Measurements from ENCODE around the gene MED13L. TPM values are rescaled to one million over a fixed set of nuclear protein-coding genes. Genes with fewer than 3 reads are reported as not detected.

MED13L gene
- total RNA-seq, 1 donor from 2014 or later = 179 TPM

DNA sequence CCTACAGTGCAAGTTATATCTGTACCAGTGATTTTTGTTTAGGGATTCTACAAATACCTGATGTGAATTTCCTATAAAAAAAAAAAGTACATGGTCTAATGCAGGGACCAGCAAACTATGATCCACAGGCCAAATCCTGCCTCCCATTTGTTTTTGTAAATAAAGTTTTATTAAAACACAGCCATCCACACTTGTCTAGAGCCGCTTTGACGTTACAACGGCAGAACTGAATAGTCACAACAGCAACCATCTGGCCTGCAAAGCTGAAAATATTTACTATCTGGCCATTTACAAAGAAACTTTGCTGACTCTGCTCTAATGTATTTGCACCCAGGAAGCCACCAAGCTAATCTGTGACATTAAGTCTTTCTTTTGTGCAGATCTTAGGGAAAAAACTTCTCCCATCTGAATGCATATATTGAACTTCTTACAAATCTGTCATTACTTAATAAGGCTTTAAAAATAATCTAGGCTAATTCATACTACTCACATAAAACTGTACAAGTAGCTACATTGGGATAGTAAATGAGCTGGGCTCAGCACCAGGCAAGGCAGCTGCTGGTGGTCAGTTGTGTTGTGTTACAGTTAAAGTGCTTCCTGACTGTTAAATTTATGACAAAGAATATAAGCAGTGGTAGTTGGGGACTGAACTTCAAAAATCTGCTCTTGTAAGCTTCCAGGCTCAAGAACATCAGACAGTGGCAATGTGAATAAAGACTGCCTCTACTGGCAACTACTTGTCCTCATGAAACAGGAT is 303.3 kb downstream of the MED13L start:
- Histone ChIP-seq H3K27me3 (ENCODE audit: control insufficient read depth in 3 of 3, insufficient read depth in 3 of 3, low read length in 3 of 3) (no peaks in the 10 kb centered on the region), H3K27ac (ENCODE audit: low read depth, low read length) (no peak overlapping the region), H3K4me3 (ENCODE audit: low read length in 3 of 3) (no peak overlapping the region), H3K9me3 (ENCODE audit: control insufficient read depth in 3 of 3, low read length in 3 of 3) (no peaks in the 10 kb centered on the region), H3K36me3 (ENCODE audit: control insufficient read depth in 3 of 3, insufficient read depth in 3 of 3, low read length in 3 of 3) (peaks cover 17 to 44% (median 39%) of the 10 kb centered on the region in 3 donors), H3K4me1 (ENCODE audit: control insufficient read depth in 3 of 3, insufficient read depth in 3 of 3, low read length in 3 of 3) (no peaks in the 10 kb centered on the region), H3K9ac (ENCODE audit: low read depth in 1 of 3, low read length in 3 of 3) (no peak overlapping the region)

- no peak overlapping the region for H3K9ac ChIP-seq (ENCODE audit: low read depth in 1 of 3, low read length in 3 of 3)
- H3K36me3 ChIP-seq (ENCODE audit: control insufficient read depth in 3 of 3, insufficient read depth in 3 of 3, low read length in 3 of 3) = peaks cover 20 to 55% (median 50%) of the 10 kb centered on the region in 3 donors
- H3K4me3 ChIP-seq (ENCODE audit: low read length in 3 of 3) = no peak overlapping the region
- H3K4me1 ChIP-seq (ENCODE audit: control insufficient read depth in 3 of 3, insufficient read depth in 3 of 3, low read length in 3 of 3) = no peaks in the 10 kb centered on the region
- H3K27me3 ChIP-seq (ENCODE audit: control insufficient read depth in 3 of 3, insufficient read depth in 3 of 3, low read length in 3 of 3) = no peaks in the 10 kb centered on the region
- no peak overlapping the region for H3K27ac ChIP-seq (ENCODE audit: low read depth, low read length)
- no peaks in the 10 kb centered on the region for H3K9me3 ChIP-seq (ENCODE audit: control insufficient read depth in 3 of 3, low read length in 3 of 3)
Observed at GRCh38 chr12:115973066-115973465, 304.4 kb downstream of the MED13L start.

DNA sequence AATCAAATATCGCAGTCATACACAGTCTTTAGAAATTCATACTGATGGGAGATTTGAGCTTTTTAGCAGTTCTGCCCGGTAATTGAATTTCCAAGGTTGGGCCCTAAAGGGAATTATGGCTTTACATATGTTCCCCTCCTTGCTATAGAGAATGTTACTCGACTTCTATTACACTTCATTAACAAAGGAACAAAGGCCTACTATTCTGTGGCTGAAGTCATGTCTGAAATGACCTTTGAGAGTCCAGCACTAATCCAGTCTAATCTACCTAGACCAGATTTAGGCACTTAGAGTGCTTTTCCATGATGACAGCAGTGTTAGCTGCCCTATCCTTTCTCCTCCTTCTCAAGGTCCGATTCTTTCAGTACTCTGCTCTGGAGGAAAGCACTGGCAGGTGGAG is 305.3 kb downstream of the MED13L start:
- Histone ChIP-seq H3K27me3 (ENCODE audit: control insufficient read depth in 3 of 3, insufficient read depth in 3 of 3, low read length in 3 of 3) (no peaks in the 10 kb centered on the region), H3K4me3 (ENCODE audit: low read length in 3 of 3) (no peak overlapping the region), H3K36me3 (ENCODE audit: control insufficient read depth in 3 of 3, insufficient read depth in 3 of 3, low read length in 3 of 3) (peaks cover 26 to 58% (median 57%) of the 10 kb centered on the region in 3 donors), H3K9me3 (ENCODE audit: control insufficient read depth in 3 of 3, low read length in 3 of 3) (no peaks in the 10 kb centered on the region), H3K4me1 (ENCODE audit: control insufficient read depth in 3 of 3, insufficient read depth in 3 of 3, low read length in 3 of 3) (no peaks in the 10 kb centered on the region), H3K27ac (ENCODE audit: low read depth, low read length) (no peak overlapping the region), H3K9ac (ENCODE audit: low read depth in 1 of 3, low read length in 3 of 3) (no peak overlapping the region)

GRCh38 chr12:115968211-115968610 is 309.3 kb downstream of the MED13L start:
- Histone ChIP-seq H3K36me3 (ENCODE audit: control insufficient read depth in 3 of 3, insufficient read depth in 3 of 3, low read length in 3 of 3) (peaks cover 32 to 73% (median 71%) of the 10 kb centered on the region in 3 donors), H3K27ac (ENCODE audit: low read depth, low read length) (no peak overlapping the region)

GRCh38 chr12:115966376-115966775 is 311.1 kb downstream of the MED13L start:
- Histone ChIP-seq H3K4me3 (ENCODE audit: low read length in 3 of 3) (no peak overlapping the region), H3K4me1 (ENCODE audit: control insufficient read depth in 3 of 3, insufficient read depth in 3 of 3, low read length in 3 of 3) (no peaks in the 10 kb centered on the region), H3K36me3 (ENCODE audit: control insufficient read depth in 3 of 3, insufficient read depth in 3 of 3, low read length in 3 of 3) (peaks cover 32 to 70% (median 69%) of the 10 kb centered on the region in 3 donors), H3K27ac (ENCODE audit: low read depth, low read length) (no peak overlapping the region), H3K27me3 (ENCODE audit: control insufficient read depth in 3 of 3, insufficient read depth in 3 of 3, low read length in 3 of 3) (no peaks in the 10 kb centered on the region), H3K9ac (ENCODE audit: low read depth in 1 of 3, low read length in 3 of 3) (no peak overlapping the region), H3K9me3 (ENCODE audit: control insufficient read depth in 3 of 3, low read length in 3 of 3) (no peaks in the 10 kb centered on the region)

More at GRCh38 chr12:115968211-115968610, 309.3 kb downstream of the MED13L start:
- Histone ChIP-seq H3K4me3 (ENCODE audit: low read length in 3 of 3) (no peak overlapping the region), H3K9ac (ENCODE audit: low read depth in 1 of 3, low read length in 3 of 3) (no peak overlapping the region), H3K9me3 (ENCODE audit: control insufficient read depth in 3 of 3, low read length in 3 of 3) (no peaks in the 10 kb centered on the region), H3K4me1 (ENCODE audit: control insufficient read depth in 3 of 3, insufficient read depth in 3 of 3, low read length in 3 of 3) (no peaks in the 10 kb centered on the region), H3K27me3 (ENCODE audit: control insufficient read depth in 3 of 3, insufficient read depth in 3 of 3, low read length in 3 of 3) (no peaks in the 10 kb centered on the region)

DNA sequence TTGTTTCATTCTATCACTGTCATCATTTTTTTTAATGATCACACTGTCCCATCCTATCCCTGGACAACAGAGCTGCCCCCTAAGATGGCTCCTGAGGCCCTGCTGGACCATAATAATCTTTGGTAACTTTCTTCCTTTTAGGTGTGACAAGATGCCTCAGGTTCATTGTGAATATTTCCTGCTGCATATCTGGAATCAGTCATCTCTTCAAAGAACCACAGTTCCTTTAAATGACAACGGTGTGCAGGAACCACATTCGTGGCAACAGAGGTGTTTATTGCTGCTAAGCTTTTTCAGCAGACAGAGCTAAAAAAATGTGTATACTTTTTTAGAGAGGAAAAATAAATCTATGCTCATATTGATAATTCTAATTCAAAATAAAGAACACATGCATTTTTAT is 312.9 kb downstream of the MED13L start:
- Histone ChIP-seq H3K27ac (ENCODE audit: low read depth, low read length) (no peak overlapping the region), H3K4me3 (ENCODE audit: low read length in 3 of 3) (no peak overlapping the region), H3K9ac (ENCODE audit: low read depth in 1 of 3, low read length in 3 of 3) (no peak overlapping the region), H3K9me3 (ENCODE audit: control insufficient read depth in 3 of 3, low read length in 3 of 3) (no peaks in the 10 kb centered on the region), H3K27me3 (ENCODE audit: control insufficient read depth in 3 of 3, insufficient read depth in 3 of 3, low read length in 3 of 3) (no peaks in the 10 kb centered on the region), H3K4me1 (ENCODE audit: control insufficient read depth in 3 of 3, insufficient read depth in 3 of 3, low read length in 3 of 3) (no peaks in the 10 kb centered on the region), H3K36me3 (ENCODE audit: control insufficient read depth in 3 of 3, insufficient read depth in 3 of 3, low read length in 3 of 3) (peaks cover 42 to 75% (median 68%) of the 10 kb centered on the region in 3 donors)

GRCh38 chr12:115964214-115964613 is 313.3 kb downstream of the MED13L start:
- no peak overlapping the region for H3K27ac ChIP-seq (ENCODE audit: low read depth, low read length)
- no peaks in the 10 kb centered on the region for H3K27me3 ChIP-seq (ENCODE audit: control insufficient read depth in 3 of 3, insufficient read depth in 3 of 3, low read length in 3 of 3)
- no peaks in the 10 kb centered on the region for H3K4me1 ChIP-seq (ENCODE audit: control insufficient read depth in 3 of 3, insufficient read depth in 3 of 3, low read length in 3 of 3)
- no peaks in the 10 kb centered on the region for H3K9me3 ChIP-seq (ENCODE audit: control insufficient read depth in 3 of 3, low read length in 3 of 3)
- H3K4me3 ChIP-seq (ENCODE audit: low read length in 3 of 3) = no peak overlapping the region
- peaks cover 42 to 71% (median 65%) of the 10 kb centered on the region in 3 donors for H3K36me3 ChIP-seq (ENCODE audit: control insufficient read depth in 3 of 3, insufficient read depth in 3 of 3, low read length in 3 of 3)
- no peak overlapping the region for H3K9ac ChIP-seq (ENCODE audit: low read depth in 1 of 3, low read length in 3 of 3)

GRCh38 chr12:115962216-115962615 is 315.3 kb downstream of the MED13L start:
- H3K4me1 ChIP-seq (ENCODE audit: control insufficient read depth in 3 of 3, insufficient read depth in 3 of 3, low read length in 3 of 3) = no peaks in the 10 kb centered on the region
- no peaks in the 10 kb centered on the region for H3K9me3 ChIP-seq (ENCODE audit: control insufficient read depth in 3 of 3, low read length in 3 of 3)
- H3K4me3 ChIP-seq (ENCODE audit: low read length in 3 of 3) = no peak overlapping the region
- no peak overlapping the region for H3K9ac ChIP-seq (ENCODE audit: low read depth in 1 of 3, low read length in 3 of 3)
- no peaks in the 10 kb centered on the region for H3K27me3 ChIP-seq (ENCODE audit: control insufficient read depth in 3 of 3, insufficient read depth in 3 of 3, low read length in 3 of 3)
- no peak overlapping the region for H3K27ac ChIP-seq (ENCODE audit: low read depth, low read length)
- H3K36me3 ChIP-seq (ENCODE audit: control insufficient read depth in 3 of 3, insufficient read depth in 3 of 3, low read length in 3 of 3) = peaks cover 37 to 62% (median 58%) of the 10 kb centered on the region in 3 donors

DNA sequence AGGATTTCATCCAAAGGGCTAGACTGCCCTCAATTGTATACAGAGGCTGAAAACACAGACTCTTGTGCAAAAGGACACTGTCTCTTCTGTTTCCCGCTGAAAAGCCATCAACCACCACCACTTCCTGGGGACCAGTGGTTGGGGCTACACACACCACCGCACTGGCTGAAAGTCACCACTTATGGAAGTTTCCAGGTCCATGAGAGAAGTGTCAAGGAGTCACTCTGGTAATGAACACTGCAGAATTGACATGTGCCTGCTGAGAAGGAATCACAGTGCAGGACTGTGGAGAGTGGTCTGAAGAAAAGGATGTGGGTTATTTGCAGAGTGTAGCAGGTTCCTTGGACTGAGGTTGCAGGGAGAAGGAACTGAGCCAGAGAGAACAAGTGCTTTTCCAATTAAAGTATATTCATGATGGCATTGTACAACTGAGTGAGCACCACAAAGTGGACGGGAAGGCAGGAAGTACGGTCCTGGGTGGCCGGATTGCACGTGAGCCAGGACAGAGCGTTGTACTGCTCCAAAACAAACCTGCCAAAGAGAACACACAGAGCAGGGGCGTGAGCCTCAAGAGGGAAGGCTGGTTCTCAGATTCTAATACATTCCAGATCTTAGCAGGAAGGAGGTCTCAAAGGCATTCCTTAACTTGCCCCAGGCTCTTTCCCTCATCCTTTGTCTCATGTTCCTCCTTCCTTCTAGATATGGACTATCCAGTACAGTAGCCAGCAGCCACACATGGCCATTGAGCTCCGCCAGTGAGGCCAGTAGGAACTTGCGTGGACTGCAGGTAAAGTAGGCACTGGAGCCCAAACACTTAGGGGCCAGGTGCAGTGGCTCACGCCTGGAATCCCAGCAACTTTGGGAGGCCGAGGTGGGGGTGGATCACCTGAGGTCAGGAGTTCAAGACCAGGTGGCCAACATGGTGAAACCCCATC is 316.4 kb downstream of the MED13L start:
- H3K27me3 ChIP-seq (ENCODE audit: control insufficient read depth in 3 of 3, insufficient read depth in 3 of 3, low read length in 3 of 3) = no peaks in the 10 kb centered on the region
- H3K4me1 ChIP-seq (ENCODE audit: control insufficient read depth in 3 of 3, insufficient read depth in 3 of 3, low read length in 3 of 3) = no peaks in the 10 kb centered on the region
- H3K36me3 ChIP-seq (ENCODE audit: control insufficient read depth in 3 of 3, insufficient read depth in 3 of 3, low read length in 3 of 3) = peaks cover 35 to 56% (median 54%) of the 10 kb centered on the region in 3 donors
- H3K27ac ChIP-seq (ENCODE audit: low read depth, low read length) = no peak overlapping the region
- H3K9me3 ChIP-seq (ENCODE audit: control insufficient read depth in 3 of 3, low read length in 3 of 3) = no peaks in the 10 kb centered on the region
- H3K4me3 ChIP-seq (ENCODE audit: low read length in 3 of 3) = no peak overlapping the region
- no peak overlapping the region for H3K9ac ChIP-seq (ENCODE audit: low read depth in 1 of 3, low read length in 3 of 3)

Data from skeletal muscle tissue (tissue), 4 donors.